HG03378 (cell line): ENCODE measurements around the gene PLCB1.

ENCODE experiments used
- ATAC-seq: cut with Tn5 transposase; IDR thresholded peaks from one replicate; pipeline ENCODE4 v1.9.1; 2021; ENCODE audit warnings: mild to moderate bottlenecking, moderate library complexity; ENCODE audit not compliant: unreplicated experiment

Gene PLCB1

GRCh38 chr20:8903655-8904605, 771.9 kb downstream of the PLCB1 start:
- ATAC-seq: no peak

- no peak for ATAC-seq
These were observed 777.5 kb downstream of the PLCB1 start for GRCh38 chr20:8909596-8909995.

- ATAC-seq: no peak
These were observed 780.0 kb downstream of the PLCB1 start for GRCh38 chr20:8912096-8912495.

GRCh38 chr20:8912731-8913130, 780.7 kb downstream of the PLCB1 start:
- ATAC-seq: no peak

- ATAC-seq: no peak
These were observed 781.4 kb downstream of the PLCB1 start for GRCh38 chr20:8913456-8913855.

GRCh38 chr20:8914421-8914820, 782.4 kb downstream of the PLCB1 start:
- ATAC-seq: no peak

GRCh38 chr20:8917084-8917483, 785.0 kb downstream of the PLCB1 start:
- ATAC-seq: no peak

GRCh38 chr20:8918145-8918544, 786.1 kb downstream of the PLCB1 start:
- ATAC-seq: no peak

GRCh38 chr20:8924539-8924938, 792.5 kb downstream of the PLCB1 start:
- no peak for ATAC-seq

GRCh38 chr20:8930726-8931125, 798.7 kb downstream of the PLCB1 start:
- ATAC-seq: no peak

- ATAC-seq: no peak
These were observed 800.4 kb downstream of the PLCB1 start for GRCh38 chr20:8932192-8933165.

GRCh38 chr20:8933381-8933807, 801.3 kb downstream of the PLCB1 start:
- ATAC-seq: no peak

GRCh38 chr20:8934362-8934761, 802.3 kb downstream of the PLCB1 start:
- no peak for ATAC-seq
